Right forelimb (tissue), 1 donor: Measurements from ENCODE around the gene SLC44A3.
A peak's percentile ranks its signal among the peaks of the same experiment; 100 is the strongest.

Experiments used
- DNase-seq: peaks from one replicate; pipeline ENCODE4 v3.0.0-alpha.2; 2018

The SLC44A3 gene

GRCh38 chr1:94819945-94820746 lies at the start of gene SLC44A3:
SLC44A3 (plus strand) TSS chr1:94820357; CDS start chr1:94820452, 95 bp downstream.
- DNase-seq: peak; percentile 75

- no peak for DNase-seq
These were observed 47.9 kb upstream of the SLC44A3 start for GRCh38 chr1:94772230-94772641.

GRCh38 chr1:94772845-94773244 lies 47.3 kb upstream of the SLC44A3 start:
- DNase-seq: no peak

- no peak for DNase-seq
These were observed 46.8 kb upstream of the SLC44A3 start for GRCh38 chr1:94773296-94773809.

- no peak for DNase-seq
These were observed 46.2 kb upstream of the SLC44A3 start for GRCh38 chr1:94773931-94774422.

- no peak for DNase-seq
These were observed 43.7 kb upstream of the SLC44A3 start for GRCh38 chr1:94776474-94776873.

GRCh38 chr1:94777281-94777680 lies 42.9 kb upstream of the SLC44A3 start:
- no peak for DNase-seq

- DNase-seq: no peak
These were observed 41.3 kb upstream of the SLC44A3 start for GRCh38 chr1:94778808-94779207.

GRCh38 chr1:94783342-94784189 lies 36.6 kb upstream of the SLC44A3 start:
- peak; percentile 77 for DNase-seq

- no peak for DNase-seq
These were observed 36.0 kb upstream of the SLC44A3 start for GRCh38 chr1:94784190-94784515.

GRCh38 chr1:94787691-94788090 lies 32.5 kb upstream of the SLC44A3 start:
- no peak for DNase-seq

- DNase-seq: no peak
These were observed 29.9 kb upstream of the SLC44A3 start for GRCh38 chr1:94790246-94790645.

- no peak for DNase-seq
These were observed 29.5 kb upstream of the SLC44A3 start for GRCh38 chr1:94790670-94791069.

- no peak for DNase-seq
These were observed 27.5 kb upstream of the SLC44A3 start for GRCh38 chr1:94792473-94793295.

GRCh38 chr1:94793296-94793656 lies 26.9 kb upstream of the SLC44A3 start:
- no peak for DNase-seq

- no peak for DNase-seq
These were observed 24.7 kb upstream of the SLC44A3 start for GRCh38 chr1:94795434-94795833.

- no peak for DNase-seq
These were observed 23.9 kb upstream of the SLC44A3 start for GRCh38 chr1:94796266-94796665.

GRCh38 chr1:94797291-94797690 lies 22.9 kb upstream of the SLC44A3 start:
- DNase-seq: no peak

GRCh38 chr1:94798054-94798453 lies 22.1 kb upstream of the SLC44A3 start:
- DNase-seq: no peak

GRCh38 chr1:94798462-94798861 lies 21.7 kb upstream of the SLC44A3 start:
- DNase-seq: no peak

- no peak for DNase-seq
These were observed 21.0 kb upstream of the SLC44A3 start for GRCh38 chr1:94799206-94799605.

- peak; percentile 66 for DNase-seq
These were observed 18.1 kb upstream of the SLC44A3 start for GRCh38 chr1:94801919-94802546.
